Activated CD8-positive, alpha-beta memory T cell treated with anti-CD3 and anti-CD28 coated beads, Interleukin-2, amount 50 U/mL, for 24 hours (primary cell): ENCODE data around the gene RAD23B.

ENCODE experiments used
- DNase-seq: peaks from one replicate; pipeline ENCODE4 v3.0.0-alpha.2; 2020; ENCODE audit errors: extremely low read depth

The RAD23B gene

GRCh38 chr9:107334103-107334776 lies 51.2 kb downstream of the RAD23B start:
- no peak for DNase-seq

DNA sequence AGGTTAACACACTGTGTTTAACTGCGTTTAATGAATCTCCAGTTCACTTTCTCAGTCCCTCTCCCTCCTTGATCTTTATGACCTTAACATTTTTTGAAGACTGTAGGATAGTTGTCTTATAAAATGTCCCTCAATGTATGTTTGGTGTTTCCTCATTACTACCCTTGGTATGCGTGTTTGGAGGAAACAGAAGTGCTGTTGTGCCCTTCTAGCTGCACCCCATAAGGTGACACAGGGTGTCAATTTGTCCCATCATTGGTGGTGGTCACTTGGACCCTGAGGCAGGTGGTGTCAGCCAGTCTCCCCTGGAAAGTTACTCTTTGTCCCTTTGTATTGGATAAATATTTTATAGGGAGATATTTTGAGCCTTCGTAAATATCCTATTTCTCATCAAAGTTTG lies 52.3 kb downstream of the RAD23B start:
- no peak for DNase-seq

GRCh38 chr9:107336718-107337360 lies 53.8 kb downstream of the RAD23B start:
- DNase-seq = no peak

DNA sequence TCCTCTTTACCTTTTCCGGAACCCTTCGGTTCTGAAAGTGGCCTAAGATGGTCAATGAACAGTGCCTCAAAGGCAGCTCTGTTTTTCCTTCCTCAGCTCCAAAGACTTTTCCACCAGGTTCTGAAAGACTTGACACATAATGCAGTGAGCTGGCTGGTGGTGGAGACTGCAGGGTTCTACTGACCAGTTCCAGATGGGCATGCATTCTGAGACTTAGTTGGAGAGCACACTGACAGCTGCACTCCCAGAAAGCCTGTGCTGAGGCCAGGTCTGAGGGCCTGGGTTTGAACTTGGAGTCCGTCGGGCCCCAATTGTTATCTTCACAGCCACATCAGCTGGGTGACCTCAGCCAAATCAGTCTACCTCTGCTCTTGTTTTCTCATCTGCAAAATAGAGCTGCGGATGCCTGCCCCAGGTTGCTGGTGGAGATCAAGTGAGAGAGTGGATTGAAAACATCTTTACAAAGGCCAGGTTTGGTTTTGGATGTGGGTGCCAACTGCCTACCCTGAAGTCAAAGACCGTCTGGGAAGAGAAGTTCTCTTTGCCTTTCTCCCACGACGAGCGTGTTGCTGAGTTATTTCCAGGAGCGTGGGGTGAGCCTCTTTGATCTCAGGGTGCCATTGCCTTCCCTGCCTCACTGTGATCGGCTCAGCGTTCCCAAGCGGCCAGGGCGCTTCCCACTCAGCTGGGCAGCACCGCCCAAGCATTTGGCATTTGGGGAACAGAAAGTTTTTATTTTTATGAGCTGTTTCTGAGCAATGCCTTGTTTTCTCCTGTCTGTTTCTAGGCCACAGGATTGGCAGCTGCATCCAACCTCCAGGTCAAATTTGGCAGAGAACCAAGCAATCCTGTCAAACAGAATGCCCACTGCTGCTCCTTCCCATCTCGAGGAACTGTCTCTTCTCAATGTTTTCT lies 54.9 kb downstream of the RAD23B start:
- DNase-seq = no peak

GRCh38 chr9:107338911-107339659 lies 56.0 kb downstream of the RAD23B start:
- no peak for DNase-seq

DNA sequence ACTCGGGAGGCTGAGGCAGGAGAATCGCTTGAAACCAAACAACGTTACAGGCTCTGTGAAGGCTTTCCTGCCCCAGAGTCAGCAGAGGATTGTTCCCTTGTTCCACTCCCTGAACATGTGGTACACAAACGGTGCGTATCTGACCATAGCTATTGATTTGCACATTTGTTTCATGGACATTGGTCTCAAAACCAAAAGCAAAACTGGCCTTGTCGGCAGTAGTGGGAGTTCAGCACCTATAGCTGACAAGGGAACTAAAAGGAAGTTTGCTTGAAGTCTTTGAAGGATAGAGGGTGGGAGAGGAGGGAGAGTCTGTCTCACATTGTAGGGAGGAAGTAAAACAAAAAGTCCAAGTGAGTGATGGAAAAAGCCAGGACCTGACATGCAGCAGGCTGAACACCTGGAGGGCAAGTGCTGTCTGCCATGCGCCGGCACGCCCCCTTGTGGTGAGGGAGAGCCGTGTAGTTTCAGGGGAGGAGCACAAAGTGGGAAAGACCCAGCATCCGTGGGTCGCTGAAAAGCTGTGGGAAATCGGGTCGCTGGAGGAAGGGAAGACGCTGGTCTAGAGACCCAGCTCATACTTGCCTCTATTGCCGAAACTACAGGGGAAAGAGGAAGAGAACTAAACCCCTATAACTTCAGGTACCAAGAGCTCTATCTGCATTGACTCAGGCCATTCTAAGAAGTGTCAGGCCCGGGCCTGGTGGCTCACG lies 58.0 kb downstream of the RAD23B start:
- DNase-seq = peak; percentile 55

DNA sequence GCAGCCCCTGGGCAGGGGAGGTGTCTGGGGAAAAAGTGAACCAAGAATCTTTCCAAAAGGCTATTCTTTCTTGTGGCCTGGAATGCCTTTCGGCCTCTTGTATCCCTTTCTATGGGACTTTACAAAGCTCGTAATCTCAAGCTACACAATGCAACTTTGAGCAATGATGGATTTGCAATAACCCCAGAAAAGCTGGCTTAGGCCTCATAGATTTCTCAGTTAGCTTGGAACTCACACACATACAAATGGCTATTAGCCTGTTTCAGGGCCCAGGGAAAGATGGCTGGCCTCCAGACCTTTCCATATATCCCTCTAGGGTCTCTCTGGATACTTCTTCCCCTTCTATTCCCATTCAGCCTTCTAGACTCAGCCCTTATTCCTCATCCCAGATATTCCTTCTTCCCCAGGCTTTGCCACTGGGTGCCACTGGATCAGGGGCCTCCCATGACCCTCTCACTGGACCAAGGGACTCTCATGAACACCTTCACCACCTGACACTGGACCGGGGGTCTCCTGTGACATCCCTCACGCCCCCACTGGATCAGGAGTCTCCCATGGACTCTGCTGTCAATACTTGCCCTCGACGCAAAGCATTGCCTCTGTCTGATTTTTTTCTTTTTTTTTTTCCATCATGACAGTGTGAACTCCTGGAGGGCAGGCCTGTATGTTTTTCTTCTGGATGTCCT lies 59.5 kb downstream of the RAD23B start:
- DNase-seq = no peak

- DNase-seq = no peak
Observed at GRCh38 chr9:107345327-107345726, 62.2 kb downstream of the RAD23B start.

- DNase-seq = no peak
Observed at GRCh38 chr9:107348836-107349235, 65.8 kb downstream of the RAD23B start.

- no peak for DNase-seq
Observed at GRCh38 chr9:107350443-107350842, 67.4 kb downstream of the RAD23B start.

DNA sequence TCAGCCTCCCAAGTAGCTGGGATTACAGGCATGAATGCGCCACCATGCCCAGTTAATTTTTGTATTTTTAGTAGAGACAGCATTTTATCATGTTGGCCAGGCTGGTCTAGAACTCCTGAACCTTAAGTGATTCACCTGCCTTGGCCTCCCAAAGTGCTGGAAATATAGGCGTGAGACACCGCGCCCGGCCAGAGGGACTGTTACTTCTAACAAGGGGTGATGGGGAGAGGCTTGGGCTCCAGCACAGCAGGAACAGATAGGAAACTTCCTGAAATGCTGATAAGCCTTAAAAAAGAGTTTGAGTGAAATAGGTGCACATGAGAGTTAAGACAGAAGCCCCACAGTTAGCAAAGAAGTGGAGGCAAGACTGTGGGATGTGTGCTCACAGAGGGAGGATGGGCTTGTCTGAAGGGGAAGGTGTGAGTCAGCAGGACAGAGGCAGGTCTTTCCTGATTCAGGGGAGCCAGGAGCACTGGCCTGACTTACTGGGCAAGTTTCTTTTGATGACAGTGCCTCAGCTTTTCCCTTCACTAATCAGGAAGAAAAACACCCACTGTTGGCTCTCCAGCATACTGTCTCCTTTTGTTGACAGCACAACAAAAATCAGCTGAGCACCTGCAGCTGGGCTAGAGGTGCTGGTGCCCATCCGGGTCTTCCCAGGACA lies 68.4 kb downstream of the RAD23B start:
- no peak for DNase-seq

- DNase-seq = no peak
Observed at GRCh38 chr9:107355394-107355793, 72.3 kb downstream of the RAD23B start.

- no peak for DNase-seq
Observed at GRCh38 chr9:107358986-107359385, 75.9 kb downstream of the RAD23B start.

- no peak for DNase-seq
Observed at GRCh38 chr9:107360098-107360497, 77.0 kb downstream of the RAD23B start.

GRCh38 chr9:107361816-107362215 lies 78.7 kb downstream of the RAD23B start:
- no peak for DNase-seq

DNA sequence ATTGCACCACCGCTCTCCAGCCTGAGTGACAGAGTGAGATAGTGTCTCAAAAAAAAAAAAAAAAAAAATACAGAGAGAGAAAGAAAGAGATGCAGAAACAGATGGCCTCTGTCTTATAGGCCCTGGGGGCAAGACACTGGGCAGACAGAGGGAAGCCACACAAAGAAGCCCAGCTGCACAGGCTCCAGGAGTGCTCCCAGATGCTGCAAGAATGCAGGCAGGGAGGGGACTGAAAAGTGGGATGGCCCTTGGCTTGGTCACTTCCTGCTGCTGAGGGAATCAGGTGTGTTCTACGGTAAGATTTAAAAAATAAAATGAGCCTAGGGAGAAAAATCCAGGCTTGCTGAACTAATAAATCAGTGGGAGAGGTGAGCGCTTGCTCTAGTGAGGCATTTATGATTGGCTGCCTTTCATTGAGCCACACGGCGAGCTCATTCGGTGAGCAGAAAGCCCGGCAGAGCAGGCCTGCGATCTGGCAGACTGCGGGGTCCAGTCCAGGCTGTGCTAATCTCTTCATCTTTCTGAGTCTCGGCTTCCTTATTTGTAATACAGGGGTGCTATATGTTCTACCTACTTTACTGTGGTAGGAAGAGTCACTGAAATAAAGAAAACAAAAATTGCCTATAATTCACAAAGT lies 80.6 kb downstream of the RAD23B start:
- no peak for DNase-seq

DNA sequence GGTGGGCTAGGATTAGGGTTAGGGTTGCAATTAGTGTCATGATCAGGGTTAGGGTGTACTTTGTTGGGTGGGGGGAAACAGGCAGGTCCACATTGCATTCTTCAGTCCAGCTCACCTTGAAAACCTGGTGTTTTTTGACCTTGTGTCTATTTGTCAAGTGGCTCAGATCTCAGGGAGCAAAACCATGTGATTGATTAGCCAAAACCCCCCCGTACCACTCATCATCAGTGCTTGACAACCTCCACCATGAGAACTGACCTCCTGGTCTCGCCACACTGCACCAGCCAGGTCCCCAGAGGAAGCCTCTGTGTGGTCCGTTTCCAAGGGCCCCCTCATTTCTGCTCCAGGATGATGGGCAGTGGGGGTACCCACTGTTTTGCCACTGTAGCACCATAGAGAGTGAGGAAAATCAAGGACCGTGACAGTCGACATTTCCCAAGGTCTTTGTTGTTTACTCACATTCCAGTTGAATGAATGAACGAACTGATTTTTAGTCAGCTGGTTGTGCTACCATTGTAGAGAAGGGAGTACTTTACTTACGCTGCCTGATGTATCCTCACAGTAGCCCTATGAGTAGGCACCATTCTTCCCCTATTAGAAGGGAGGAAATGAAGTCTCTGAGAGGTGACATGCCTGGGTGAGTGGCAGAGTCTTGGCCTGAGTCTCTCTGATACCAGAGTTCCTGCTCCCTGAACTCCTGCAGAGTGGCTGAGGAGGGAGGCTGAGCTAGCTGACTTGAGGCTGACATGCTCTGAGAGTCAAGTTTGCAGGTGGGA lies 84.8 kb downstream of the RAD23B start:
- no peak for DNase-seq

- DNase-seq = no peak
Observed at GRCh38 chr9:107368696-107369095, 85.6 kb downstream of the RAD23B start.

DNA sequence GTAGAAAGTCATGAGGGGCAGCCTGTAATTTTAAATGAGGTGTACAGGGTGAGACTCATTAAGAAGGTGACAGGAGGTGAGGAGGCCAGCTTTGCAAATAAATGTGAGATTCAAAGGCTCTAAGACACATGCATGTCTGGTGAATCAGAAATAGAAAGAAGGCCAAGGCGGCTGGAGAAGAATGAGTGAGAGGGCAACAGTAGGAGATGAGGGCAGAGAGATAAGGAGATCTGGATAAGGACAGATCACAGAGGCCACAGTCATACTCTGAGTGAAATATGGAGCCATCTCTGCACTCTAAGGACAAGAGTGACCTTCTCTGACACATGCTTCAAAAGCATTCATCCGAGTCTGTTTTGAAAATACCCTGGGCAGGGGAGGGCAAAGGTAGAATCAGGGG lies 90.7 kb downstream of the RAD23B start:
- no peak for DNase-seq
